ENCODE data around the gene CHAF1A.

Gene CHAF1A

DNA sequence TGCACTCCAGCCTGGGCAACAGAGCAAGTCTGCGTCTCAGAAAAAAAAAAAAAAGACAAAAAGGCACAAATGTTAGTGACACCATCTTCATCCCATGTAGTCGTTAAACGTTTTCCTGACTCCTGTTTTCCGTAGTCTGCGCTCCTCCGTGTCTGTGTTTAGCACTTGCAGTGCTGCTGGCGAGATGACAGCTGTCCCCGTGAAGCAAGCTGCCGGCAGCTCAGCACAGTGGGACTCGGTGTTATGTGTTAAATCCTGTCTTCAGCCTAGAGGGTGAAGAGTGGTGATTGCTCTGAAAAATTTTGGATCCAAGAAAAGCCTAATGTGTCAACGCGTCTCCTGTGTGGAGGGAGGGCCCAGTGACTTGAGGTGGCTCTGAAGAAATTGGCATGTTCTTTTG, 36.8 kb downstream of the CHAF1A start:
- Histone ChIP-seq H3K4me3 (ENCODE audit: severe bottlenecking) (no peak overlapping the region), H3K27ac (ENCODE audit: poor library complexity, severe bottlenecking) (no peak overlapping the region), H3K9me3 (ENCODE audit: severe bottlenecking) (no peaks in the 10 kb centered on the region), H3K36me3 (ENCODE audit: low read depth) (peaks cover 18% of the 10 kb centered on the region), H3K27me3 (ENCODE audit: insufficient read depth, poor library complexity, severe bottlenecking) (no peaks in the 10 kb centered on the region), H3K4me1 (ENCODE audit: insufficient read depth, poor library complexity, severe bottlenecking) (no peaks in the 10 kb centered on the region)
- DNase-seq (ENCODE audit: low spot score): no peak
- no peak for ATAC-seq (ENCODE audit: low read depth)
- TF ChIP-seq, protein P1, sequence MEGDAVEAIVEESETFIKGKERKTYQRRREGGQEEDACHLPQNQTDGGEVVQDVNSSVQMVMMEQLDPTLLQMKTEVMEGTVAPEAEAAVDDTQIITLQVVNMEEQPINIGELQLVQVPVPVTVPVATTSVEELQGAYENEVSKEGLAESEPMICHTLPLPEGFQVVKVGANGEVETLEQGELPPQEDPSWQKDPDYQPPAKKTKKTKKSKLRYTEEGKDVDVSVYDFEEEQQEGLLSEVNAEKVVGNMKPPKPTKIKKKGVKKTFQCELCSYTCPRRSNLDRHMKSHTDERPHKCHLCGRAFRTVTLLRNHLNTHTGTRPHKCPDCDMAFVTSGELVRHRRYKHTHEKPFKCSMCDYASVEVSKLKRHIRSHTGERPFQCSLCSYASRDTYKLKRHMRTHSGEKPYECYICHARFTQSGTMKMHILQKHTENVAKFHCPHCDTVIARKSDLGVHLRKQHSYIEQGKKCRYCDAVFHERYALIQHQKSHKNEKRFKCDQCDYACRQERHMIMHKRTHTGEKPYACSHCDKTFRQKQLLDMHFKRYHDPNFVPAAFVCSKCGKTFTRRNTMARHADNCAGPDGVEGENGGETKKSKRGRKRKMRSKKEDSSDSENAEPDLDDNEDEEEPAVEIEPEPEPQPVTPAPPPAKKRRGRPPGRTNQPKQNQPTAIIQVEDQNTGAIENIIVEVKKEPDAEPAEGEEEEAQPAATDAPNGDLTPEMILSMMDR (IDR thresholded peaks at IDR 0.05; ENCODE audit: poor library complexity, severe bottlenecking): no peak

GRCh38 chr19:4441994-4442818, 39.8 kb downstream of the CHAF1A start:
- Histone ChIP-seq H3K4me1 (ENCODE audit: insufficient read depth, poor library complexity, severe bottlenecking) (no peaks in the 10 kb centered on the region), H3K27ac (ENCODE audit: poor library complexity, severe bottlenecking) (no peak overlapping the region), H3K9me3 (ENCODE audit: severe bottlenecking) (no peaks in the 10 kb centered on the region), H3K36me3 (ENCODE audit: low read depth) (peaks cover 41% of the 10 kb centered on the region), H3K27me3 (ENCODE audit: insufficient read depth, poor library complexity, severe bottlenecking) (no peaks in the 10 kb centered on the region), H3K4me3 (ENCODE audit: severe bottlenecking) (no peak overlapping the region)
- TF ChIP-seq, protein P1 (IDR thresholded peaks at IDR 0.05; ENCODE audit: poor library complexity, severe bottlenecking): no peak
- DNase-seq (ENCODE audit: low spot score) (no peak), ATAC-seq (ENCODE audit: low read depth) (no peak)

DNA sequence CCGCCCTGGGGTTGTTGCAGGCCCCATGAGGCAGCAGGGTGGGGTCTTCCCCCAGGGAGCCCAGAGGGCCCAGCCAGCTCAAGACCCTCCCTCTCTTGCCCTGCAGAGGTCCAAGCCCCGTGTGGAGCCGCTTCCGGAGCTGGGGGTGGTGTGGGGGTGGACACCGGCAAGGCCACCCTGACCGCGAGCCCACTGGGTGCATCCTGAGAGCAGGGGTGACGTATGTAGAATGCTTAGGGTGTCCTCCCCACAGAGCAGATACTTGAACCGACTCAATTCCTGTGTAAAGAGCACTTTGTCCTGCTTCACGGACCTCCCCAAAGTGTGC, 40.3 kb downstream of the CHAF1A start:
- ATAC-seq (ENCODE audit: low read depth): no peak
- no peak overlapping the region for H3K27ac ChIP-seq (ENCODE audit: poor library complexity, severe bottlenecking)
- H3K4me1 ChIP-seq (ENCODE audit: insufficient read depth, poor library complexity, severe bottlenecking): no peaks in the 10 kb centered on the region
- peaks cover 46% of the 10 kb centered on the region for H3K36me3 ChIP-seq (ENCODE audit: low read depth)
- no peaks in the 10 kb centered on the region for H3K9me3 ChIP-seq (ENCODE audit: severe bottlenecking)
- no peak for DNase-seq (ENCODE audit: low spot score)
- no peaks in the 10 kb centered on the region for H3K27me3 ChIP-seq (ENCODE audit: insufficient read depth, poor library complexity, severe bottlenecking)
- TF ChIP-seq, protein P1 (IDR thresholded peaks at IDR 0.05; ENCODE audit: poor library complexity, severe bottlenecking): no peak
- H3K4me3 ChIP-seq (ENCODE audit: severe bottlenecking): no peak overlapping the region

- Histone ChIP-seq H3K9me3 (ENCODE audit: severe bottlenecking) (no peaks in the 10 kb centered on the region), H3K36me3 (ENCODE audit: low read depth) (peaks cover 47% of the 10 kb centered on the region), H3K27ac (ENCODE audit: poor library complexity, severe bottlenecking) (no peak overlapping the region), H3K4me1 (ENCODE audit: insufficient read depth, poor library complexity, severe bottlenecking) (no peaks in the 10 kb centered on the region), H3K27me3 (ENCODE audit: insufficient read depth, poor library complexity, severe bottlenecking) (no peaks in the 10 kb centered on the region), H3K4me3 (ENCODE audit: severe bottlenecking) (no peak overlapping the region)
- TF ChIP-seq, protein P1 (IDR thresholded peaks at IDR 0.05; ENCODE audit: poor library complexity, severe bottlenecking): no peak
- ATAC-seq (ENCODE audit: low read depth) (no peak), DNase-seq (ENCODE audit: low spot score) (no peak)
These were observed 40.7 kb downstream of the CHAF1A start for GRCh38 chr19:4443188-4443587.
